NB4 (cell line): ENCODE data around the gene PRDX4.

Source experiments
- CTCF ChIP-seq: IDR thresholded peaks from one replicate; pipeline ENCODE4 v1.5.1; 2012; ENCODE audit warnings: low read depth, low read length
- MAX ChIP-seq: IDR thresholded peaks from 2 replicates; pipeline ENCODE4 v1.6.1; 2011; ENCODE audit warnings: low read depth, low read length
- POLR2A ChIP-seq: IDR thresholded peaks from 2 replicates; pipeline ENCODE4 v1.6.1; 2011; ENCODE audit warnings: mild to moderate bottlenecking; ENCODE audit not compliant: insufficient read length; ENCODE audit errors: extremely low read depth

GRCh38 chrX:23623797-23624196, 43.5 kb upstream of the PRDX4 start:
- TF ChIP-seq CTCF: no peak
- TF ChIP-seq POLR2A: no peak
- TF ChIP-seq MAX: no peak
